Mucosa of stomach (tissue), 1 donor: Measurements from ENCODE around the gene PLXDC2.
"Not testable (repeated sequence)": the region's sequence is repeated elsewhere in the genome, so short reads cannot be mapped to it uniquely, and the experiment has no call there.

Source experiments
- H3K27me3 ChIP-seq: one replicate; pipeline ENCODE4 v1.7.0; 2013; ENCODE audit warnings: mild to moderate bottlenecking, low read length; ENCODE audit not compliant: control insufficient read depth, insufficient read depth
- H3K36me3 ChIP-seq: one replicate; pipeline ENCODE4 v1.7.0; 2013; ENCODE audit warnings: low read length; ENCODE audit not compliant: control insufficient read depth, insufficient read depth
- H3K4me1 ChIP-seq: one replicate; pipeline ENCODE4 v1.7.0; 2013; ENCODE audit warnings: mild to moderate bottlenecking, low read length; ENCODE audit not compliant: control insufficient read depth, insufficient read depth
- H3K4me3 ChIP-seq: one replicate; pipeline ENCODE4 v1.7.0; 2013; ENCODE audit warnings: low read length
- H3K9ac ChIP-seq: one replicate; pipeline ENCODE4 v1.7.0; 2013; ENCODE audit warnings: mild to moderate bottlenecking, low read length, moderate library complexity
- H3K9me3 ChIP-seq: one replicate; pipeline ENCODE4 v1.7.0; 2013; ENCODE audit warnings: mild to moderate bottlenecking, low read length, moderate library complexity; ENCODE audit not compliant: control insufficient read depth
- donor health status: Pancreatic carcinoma.

The PLXDC2 gene

DNA sequence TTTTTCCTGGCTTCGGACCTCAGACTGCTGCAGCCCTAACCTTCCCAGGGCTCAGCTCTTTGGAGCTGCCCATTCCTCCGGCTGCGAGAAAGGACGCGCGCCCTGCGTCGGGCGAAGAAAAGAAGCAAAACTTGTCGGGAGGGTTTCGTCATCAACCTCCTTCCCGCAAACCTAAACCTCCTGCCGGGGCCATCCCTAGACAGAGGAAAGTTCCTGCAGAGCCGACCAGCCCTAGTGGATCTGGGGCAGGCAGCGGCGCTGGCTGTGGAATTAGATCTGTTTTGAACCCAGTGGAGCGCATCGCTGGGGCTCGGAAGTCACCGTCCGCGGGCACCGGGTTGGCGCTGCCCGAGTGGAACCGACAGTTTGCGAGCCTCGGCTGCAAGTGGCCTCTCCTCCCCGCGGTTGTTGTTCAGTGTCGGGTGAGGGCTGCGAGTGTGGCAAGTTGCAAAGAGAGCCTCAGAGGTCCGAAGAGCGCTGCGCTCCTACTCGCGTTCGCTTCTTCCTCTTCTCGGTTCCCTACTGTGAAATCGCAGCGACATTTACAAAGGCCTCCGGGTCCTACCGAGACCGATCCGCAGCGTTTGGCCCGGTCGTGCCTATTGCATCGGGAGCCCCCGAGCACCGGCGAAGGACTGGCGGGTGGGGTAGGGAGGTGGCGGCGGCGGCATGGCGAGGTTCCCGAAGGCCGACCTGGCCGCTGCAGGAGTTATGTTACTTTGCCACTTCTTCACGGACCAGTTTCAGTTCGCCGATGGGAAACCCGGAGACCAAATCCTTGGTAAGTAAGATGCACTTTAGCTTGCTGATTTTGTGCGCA is at the start of gene PLXDC2:
Gene PLXDC2, plus strand, starts transcription at position 22 of the 820 bp plus-strand sequence.
- Histone ChIP-seq H3K9me3 (no peaks in the 10 kb centered on the region), H3K27me3 (peaks cover 42% of the 10 kb centered on the region), H3K36me3 (no peaks in the 10 kb centered on the region), H3K4me3 (peak within 1 kb of the TSS; percentile 31), H3K4me1 (no peaks in the 10 kb centered on the region), H3K9ac (peak within 1 kb of the TSS; percentile 72)

DNA sequence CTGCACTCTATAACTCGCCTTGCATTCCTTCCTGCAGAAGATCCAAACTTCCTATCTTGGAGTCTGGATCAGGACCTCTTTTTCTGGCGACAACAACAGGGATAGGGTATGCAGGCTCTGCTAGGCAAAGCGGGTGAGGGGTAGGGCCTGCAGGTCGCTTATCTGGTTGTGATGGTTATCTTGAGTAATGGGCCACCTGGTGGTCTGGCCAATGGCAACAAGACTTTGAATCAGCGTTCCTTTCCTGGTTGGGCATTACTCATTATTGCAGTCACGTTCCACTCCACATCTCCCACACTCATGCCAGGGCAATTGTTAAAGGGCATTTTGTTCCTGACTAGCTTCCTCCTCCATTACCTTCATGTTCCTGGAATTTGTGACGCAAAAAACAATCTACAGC is 48.4 kb upstream of the PLXDC2 start:
- no peaks in the 10 kb centered on the region for H3K4me1 ChIP-seq
- H3K9me3 ChIP-seq = no peaks in the 10 kb centered on the region
- H3K36me3 ChIP-seq = no peaks in the 10 kb centered on the region
- H3K4me3 ChIP-seq = no peak overlapping the region
- no peak overlapping the region for H3K9ac ChIP-seq
- H3K27me3 ChIP-seq = no peaks in the 10 kb centered on the region

DNA sequence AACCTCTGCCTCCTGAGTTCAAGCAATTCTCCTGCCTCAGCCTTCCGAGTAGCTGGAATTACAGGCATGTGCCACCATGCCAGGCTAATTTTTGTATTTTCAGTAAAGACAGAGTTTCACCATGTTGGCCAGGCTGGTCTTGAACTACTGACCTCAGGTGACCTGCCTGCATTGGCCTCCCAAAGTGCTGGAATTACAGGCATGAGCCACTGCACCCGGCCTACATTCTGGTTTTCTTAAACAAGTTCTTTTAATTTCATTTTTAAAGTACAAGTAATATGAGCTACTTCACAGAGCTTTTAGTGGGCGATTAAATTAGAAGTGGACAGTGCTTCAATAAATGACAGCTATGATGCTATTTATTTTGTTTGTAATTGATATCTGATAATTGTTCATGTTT is 46.4 kb upstream of the PLXDC2 start:
- not testable (repeated sequence) for H3K27me3 ChIP-seq, H3K9ac ChIP-seq, H3K36me3 ChIP-seq, H3K4me1 ChIP-seq, H3K4me3 ChIP-seq, H3K9me3 ChIP-seq

DNA sequence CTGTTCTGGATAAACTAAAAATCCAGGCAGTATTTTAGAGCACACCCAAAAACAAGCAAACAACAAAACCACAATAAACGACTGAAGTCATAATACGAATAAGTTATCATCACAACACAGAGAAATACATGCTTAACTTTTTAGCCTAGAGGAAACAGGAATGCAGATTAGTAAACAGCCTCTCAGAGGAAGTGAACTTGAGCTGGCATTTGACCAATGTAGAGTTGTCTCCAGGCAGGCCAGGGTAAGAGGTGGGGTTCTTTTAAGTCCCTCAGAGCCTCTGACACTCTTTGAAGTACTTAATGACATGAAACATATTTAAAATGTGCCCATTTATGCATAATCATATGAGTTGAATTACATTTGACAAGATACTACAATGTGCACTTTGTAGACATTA is 43.3 kb upstream of the PLXDC2 start:
- Histone ChIP-seq H3K27me3 (no peaks in the 10 kb centered on the region), H3K4me3 (no peak overlapping the region), H3K36me3 (no peaks in the 10 kb centered on the region), H3K9ac (no peak overlapping the region), H3K4me1 (no peaks in the 10 kb centered on the region), H3K9me3 (no peaks in the 10 kb centered on the region)

DNA sequence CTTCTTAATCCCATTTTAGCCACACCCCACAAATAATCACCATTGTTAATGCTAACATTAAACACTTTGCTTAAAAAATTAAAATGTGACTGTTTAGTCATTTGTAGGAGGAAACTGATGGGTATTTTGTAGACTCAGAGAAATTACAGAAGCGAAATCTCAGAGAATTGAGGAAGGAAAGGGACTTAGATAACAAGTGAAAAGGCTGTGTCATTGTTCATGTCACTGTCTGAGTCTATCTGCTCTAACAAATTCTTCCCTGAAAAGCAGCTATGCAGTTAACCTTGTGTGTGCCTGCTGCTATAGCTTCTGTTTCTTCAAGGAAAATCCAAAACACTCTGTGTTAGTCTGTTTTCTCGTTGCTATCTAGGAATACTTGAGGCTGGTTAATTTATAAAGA is 40.9 kb upstream of the PLXDC2 start:
- Histone ChIP-seq H3K9ac (no peak overlapping the region), H3K36me3 (no peaks in the 10 kb centered on the region), H3K4me3 (no peak overlapping the region), H3K27me3 (no peaks in the 10 kb centered on the region), H3K4me1 (no peaks in the 10 kb centered on the region), H3K9me3 (no peaks in the 10 kb centered on the region)

DNA sequence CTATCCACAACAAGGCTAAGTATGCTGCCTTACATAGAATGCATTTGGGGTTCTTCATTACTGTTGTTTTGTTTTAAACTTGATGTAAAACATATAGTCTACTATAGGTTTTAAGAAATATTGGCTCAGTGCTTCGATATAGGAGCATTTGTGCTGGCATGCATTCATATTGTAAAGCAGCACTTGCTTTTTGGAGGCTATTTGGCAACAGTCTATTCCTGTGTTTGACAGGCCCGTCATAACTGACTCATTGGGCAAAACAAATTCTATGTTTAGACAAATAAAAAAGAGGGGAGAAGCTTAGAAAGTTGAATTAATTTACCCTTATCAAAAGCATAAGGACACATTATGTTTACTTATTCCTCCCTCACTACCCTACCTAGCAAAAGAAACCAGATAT is 38.4 kb upstream of the PLXDC2 start:
- Histone ChIP-seq H3K4me3 (no peak overlapping the region), H3K27me3 (no peaks in the 10 kb centered on the region), H3K9ac (no peak overlapping the region), H3K36me3 (no peaks in the 10 kb centered on the region), H3K4me1 (no peaks in the 10 kb centered on the region), H3K9me3 (no peaks in the 10 kb centered on the region)

DNA sequence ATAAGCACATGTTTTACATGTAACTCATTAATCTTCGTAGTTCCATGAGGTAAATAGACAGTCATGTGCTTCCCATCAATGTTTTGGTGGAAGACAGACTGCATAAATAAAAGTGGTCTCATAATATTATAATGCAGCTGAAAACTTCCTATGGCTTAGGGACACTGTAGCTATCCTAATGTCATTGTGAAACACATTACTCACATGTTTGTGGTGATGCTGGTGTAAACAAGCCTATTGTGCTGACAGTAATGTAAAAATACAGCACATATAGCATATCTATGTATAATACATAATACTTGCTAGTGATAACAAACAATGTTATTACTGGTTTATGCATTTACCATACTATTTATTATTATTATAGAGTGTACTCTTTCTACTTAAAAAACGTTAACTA is 37.2 kb upstream of the PLXDC2 start:
- no peak overlapping the region for H3K9ac ChIP-seq
- no peaks in the 10 kb centered on the region for H3K9me3 ChIP-seq
- no peaks in the 10 kb centered on the region for H3K36me3 ChIP-seq
- no peaks in the 10 kb centered on the region for H3K27me3 ChIP-seq
- no peak overlapping the region for H3K4me3 ChIP-seq
- no peaks in the 10 kb centered on the region for H3K4me1 ChIP-seq

DNA sequence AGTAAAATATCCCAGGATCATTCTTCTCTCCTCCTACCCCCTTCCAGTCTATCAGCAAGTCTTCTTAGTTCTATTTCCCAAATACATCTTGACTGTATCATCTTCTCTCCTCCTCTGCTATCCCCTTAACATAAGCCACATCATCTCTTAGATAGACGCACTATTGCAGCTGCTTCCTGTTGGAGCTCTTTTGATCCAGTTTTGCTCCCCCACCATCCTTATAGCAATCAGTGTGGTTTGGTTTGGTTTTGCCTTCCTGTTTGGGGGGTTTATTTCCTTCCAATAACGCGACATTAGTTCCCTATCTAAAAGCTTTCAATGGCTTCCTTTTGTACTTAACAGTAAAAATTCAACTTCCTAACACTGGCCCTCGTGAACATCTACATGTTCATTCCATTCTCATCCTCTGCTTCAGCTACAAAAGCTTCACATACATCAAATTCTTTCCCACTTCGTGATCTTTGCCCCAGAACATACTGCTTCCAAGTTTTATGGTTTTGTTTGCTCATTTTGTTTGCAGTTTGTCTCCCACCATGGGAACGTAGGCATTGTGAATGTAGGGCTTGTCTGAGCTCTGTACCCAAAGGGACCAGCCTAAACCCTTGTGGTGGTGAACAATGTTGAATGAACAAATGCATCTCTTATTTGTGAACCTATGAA is 33.7 kb upstream of the PLXDC2 start:
- no peak overlapping the region for H3K9ac ChIP-seq
- no peaks in the 10 kb centered on the region for H3K36me3 ChIP-seq
- no peak overlapping the region for H3K4me3 ChIP-seq
- no peaks in the 10 kb centered on the region for H3K4me1 ChIP-seq
- no peaks in the 10 kb centered on the region for H3K27me3 ChIP-seq
- H3K9me3 ChIP-seq = no peaks in the 10 kb centered on the region

DNA sequence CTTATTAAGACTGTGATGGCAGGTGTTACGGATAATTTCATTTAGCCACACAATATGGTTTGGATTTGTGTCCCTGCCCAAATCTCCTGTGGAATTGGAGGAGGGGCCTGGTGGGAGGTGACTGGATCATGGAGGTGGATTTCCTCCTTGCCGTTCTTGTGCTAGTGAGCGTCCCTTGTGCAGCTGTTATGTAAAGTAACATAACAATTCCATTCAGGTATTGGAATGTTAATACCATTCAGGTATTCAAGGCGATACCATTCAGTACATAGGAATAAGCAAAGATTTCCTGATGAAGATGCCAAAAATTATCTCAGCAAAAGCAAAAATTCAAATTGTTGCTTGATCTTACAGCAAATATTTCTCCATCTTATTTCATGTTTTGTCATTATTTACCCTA is 32.5 kb upstream of the PLXDC2 start:
- no peak overlapping the region for H3K9ac ChIP-seq
- H3K9me3 ChIP-seq = no peaks in the 10 kb centered on the region
- no peaks in the 10 kb centered on the region for H3K27me3 ChIP-seq
- H3K36me3 ChIP-seq = no peaks in the 10 kb centered on the region
- no peak overlapping the region for H3K4me3 ChIP-seq
- no peaks in the 10 kb centered on the region for H3K4me1 ChIP-seq

DNA sequence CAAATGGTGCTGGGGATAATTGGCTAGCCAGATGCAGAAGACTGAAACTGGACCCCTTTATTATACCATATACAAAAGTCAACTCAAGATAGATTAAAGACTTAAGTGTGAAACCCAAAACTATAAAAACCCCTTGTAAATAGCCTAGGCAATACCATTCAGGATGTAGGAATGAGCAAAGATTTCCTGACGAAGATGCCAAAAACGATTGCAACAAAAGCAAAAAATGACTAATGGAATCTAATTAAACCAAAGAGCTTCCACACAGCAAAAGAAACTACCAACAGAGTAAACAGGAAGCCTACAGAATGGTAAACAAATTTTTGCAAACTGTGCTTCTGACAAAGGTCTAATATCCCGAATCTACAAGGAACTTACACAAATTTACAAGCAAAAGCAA is 30.9 kb upstream of the PLXDC2 start:
- H3K9ac ChIP-seq = no peak overlapping the region
- no peak overlapping the region for H3K4me3 ChIP-seq
- H3K4me1 ChIP-seq = no peaks in the 10 kb centered on the region
- H3K9me3 ChIP-seq = no peaks in the 10 kb centered on the region
- H3K27me3 ChIP-seq = no peaks in the 10 kb centered on the region
- no peaks in the 10 kb centered on the region for H3K36me3 ChIP-seq

DNA sequence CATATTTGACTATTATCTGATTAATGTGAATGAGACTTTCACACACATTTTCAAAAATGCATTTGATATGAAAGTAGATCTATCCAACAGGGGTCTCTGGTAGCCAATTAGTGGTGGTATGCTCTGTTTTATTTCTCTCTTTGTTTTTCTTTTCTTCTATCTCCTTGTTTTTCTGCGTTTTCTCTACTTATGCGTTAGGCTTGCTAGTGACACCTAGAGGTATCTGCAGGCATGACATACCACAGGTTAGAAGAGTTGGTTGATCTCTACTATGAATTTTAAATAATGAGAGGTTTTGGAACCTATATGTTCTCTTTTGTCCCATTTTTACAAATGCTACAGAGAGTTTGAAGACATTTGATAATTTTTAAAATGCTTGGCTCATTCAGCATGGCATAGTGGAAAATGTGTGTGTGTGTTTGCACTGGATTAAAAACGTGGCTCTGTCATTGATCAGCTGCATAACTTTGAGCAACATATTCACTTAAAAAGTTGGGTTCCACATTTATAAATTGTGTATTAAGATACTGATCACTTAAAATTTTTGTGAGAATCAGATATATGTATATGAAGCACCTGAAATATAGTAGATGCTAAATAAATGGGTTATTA is 28.1 kb upstream of the PLXDC2 start:
- H3K4me3 ChIP-seq = no peak overlapping the region

DNA sequence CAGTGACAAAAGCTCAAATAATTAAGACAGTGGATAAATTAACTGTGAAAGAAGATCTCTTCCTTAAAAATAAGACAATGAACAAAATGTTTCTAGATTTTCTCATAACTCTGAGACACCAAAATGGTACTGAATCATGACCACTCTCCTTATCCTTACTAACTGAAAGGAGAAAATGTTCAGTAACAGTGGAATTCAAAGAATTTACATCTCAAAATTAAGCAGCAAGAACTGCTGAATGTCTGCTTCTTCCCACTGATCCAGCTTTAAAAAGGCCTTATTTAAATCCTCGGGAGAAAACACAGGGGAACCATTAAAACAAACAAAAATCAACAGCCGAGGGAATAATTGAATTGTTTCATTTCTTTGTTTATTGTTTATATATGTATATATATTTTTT is 27.3 kb upstream of the PLXDC2 start:
- Histone ChIP-seq H3K36me3 (no peaks in the 10 kb centered on the region), H3K4me1 (no peaks in the 10 kb centered on the region), H3K27me3 (no peaks in the 10 kb centered on the region), H3K9me3 (no peaks in the 10 kb centered on the region), H3K9ac (no peak overlapping the region), H3K4me3 (no peak overlapping the region)

More for the DNA sequence above, 28.1 kb upstream of the PLXDC2 start:
- H3K9ac ChIP-seq = no peak overlapping the region
- no peaks in the 10 kb centered on the region for H3K4me1 ChIP-seq
- no peaks in the 10 kb centered on the region for H3K27me3 ChIP-seq
- H3K9me3 ChIP-seq = no peaks in the 10 kb centered on the region
- H3K36me3 ChIP-seq = no peaks in the 10 kb centered on the region
